OCI-LY1 (cell line): ENCODE measurements around the gene KRTCAP3.

ENCODE experiments used
- H2AFZ ChIP-seq: fragments of 200-600 bp; sonication (generic), shearing (Covaris generic); 2 replicates; pipeline ENCODE4 v1.6.0; 2014; ENCODE audit warnings: antibody characterized with exemption, mild to moderate bottlenecking, low read length
- H3F3A ChIP-seq: fragments of 200-600 bp; sonication (generic), shearing (Covaris generic); 2 replicates; pipeline ENCODE4 v1.6.0; 2014; ENCODE audit warnings: mild to moderate bottlenecking, antibody characterized with exemption, low read length, moderate library complexity; ENCODE audit not compliant: insufficient read depth
- H3K27ac ChIP-seq: fragments of 200-600 bp; sonication (generic); 2 replicates; pipeline ENCODE4 v1.5.1; 2014; ENCODE audit warnings: low read length, mixed run types, mild to moderate bottlenecking, low read depth; ENCODE audit not compliant: poor library complexity, severe bottlenecking
- H3K27me3 ChIP-seq: fragments of 200-600 bp; sonication (generic); 2 replicates; pipeline ENCODE4 v1.6.0; 2014; ENCODE audit warnings: antibody characterized with exemption, mild to moderate bottlenecking, low read length, moderate library complexity; ENCODE audit not compliant: insufficient read depth
- H3K36me3 ChIP-seq: fragments of 200-600 bp; sonication (generic); 2 replicates; pipeline ENCODE4 v1.6.1; 2014; ENCODE audit warnings: mild to moderate bottlenecking, antibody characterized with exemption, low read length, moderate library complexity, mixed read lengths; ENCODE audit not compliant: insufficient read depth
- H3K4me1 ChIP-seq: fragments of 200-600 bp; sonication (generic); 2 replicates; pipeline ENCODE4 v1.5.1; 2014; ENCODE audit warnings: mild to moderate bottlenecking, low read length, moderate library complexity; ENCODE audit not compliant: insufficient read depth, severe bottlenecking
- H3K4me2 ChIP-seq: fragments of 200-600 bp; sonication (generic), shearing (Covaris generic); 2 replicates; pipeline ENCODE4 v1.6.1; 2014; ENCODE audit warnings: low read length
- H3K4me3 ChIP-seq: fragments of 200-600 bp; sonication (generic); 2 replicates; pipeline ENCODE4 v1.5.1; 2014; ENCODE audit warnings: low read length, low read depth, mild to moderate bottlenecking, mixed read lengths; ENCODE audit not compliant: poor library complexity, severe bottlenecking
- H3K79me2 ChIP-seq: fragments of 200-600 bp; shearing (Covaris generic); 2 replicates; pipeline ENCODE4 v1.6.1; 2016; ENCODE audit warnings: mixed run types, low read length, mixed read lengths; ENCODE audit not compliant: insufficient read depth
- H3K9ac ChIP-seq: fragments of 200-600 bp; sonication (generic), shearing (Covaris generic); 2 replicates; pipeline ENCODE4 v1.6.1; 2014; ENCODE audit warnings: mild to moderate bottlenecking, low read length, mixed read lengths
- H3K9me2 ChIP-seq: fragments of 200-600 bp; sonication (generic), shearing (Covaris generic); 2 replicates; pipeline ENCODE4 v1.6.1; 2014; ENCODE audit warnings: low read depth, mild to moderate bottlenecking, low read length, mixed read lengths
- H3K9me3 ChIP-seq: fragments of 200-600 bp; shearing (Covaris generic); 2 replicates; pipeline ENCODE4 v1.6.1; 2014; ENCODE audit warnings: low read length, mixed read lengths
- H4K20me1 ChIP-seq: fragments of 200-600 bp; sonication (generic), shearing (Covaris generic); 2 replicates; pipeline ENCODE4 v1.6.0; 2016; ENCODE audit warnings: mild to moderate bottlenecking, low read length; ENCODE audit not compliant: insufficient read depth
- CTCF ChIP-seq: fragments of 200-600 bp; sonication (generic), shearing (Covaris generic); IDR thresholded peaks from 2 replicates; pipeline ENCODE4 v1.5.1; 2017; ENCODE audit warnings: mild to moderate bottlenecking, antibody characterized with exemption, low read length, moderate library complexity, mixed read lengths
- EZH2 ChIP-seq: fragments of 200-600 bp; sonication (generic), shearing (Covaris generic); IDR thresholded peaks from 2 replicates; pipeline ENCODE4 v1.8.0; 2017; ENCODE audit warnings: borderline replicate concordance, mixed run types, mild to moderate bottlenecking, antibody characterized with exemption, low read length, moderate library complexity, mixed read lengths

The KRTCAP3 gene

GRCh38 chr2:27489498-27490397 lies 47.6 kb downstream of the KRTCAP3 start, which contains the start of gene IFT172:
IFT172 (minus strand) TSS chr2:27489743; CDS start chr2:27489653, 90 bp downstream.
- Histone ChIP-seq H4K20me1 (no peaks in the 10 kb centered on the region), H3K27ac (no peak within 1 kb of the TSS), H3F3A (no peaks in the 10 kb centered on the region), H2AFZ (0 out of 2 replicates have a peak within 1 kb of the TSS, but pooled peaks have one; percentile 14), H3K9me2 (no peaks in the 10 kb centered on the region), H3K27me3 (no peaks in the 10 kb centered on the region), H3K9me3 (no peaks in the 10 kb centered on the region), H3K4me3 (peak within 1 kb of the TSS; percentile 63), H3K36me3 (no peaks in the 10 kb centered on the region), H3K79me2 (no peaks in the 10 kb centered on the region), H3K4me2 (peak within 1 kb of the TSS; percentile 81), H3K4me1 (peaks cover 27% of the 10 kb centered on the region), H3K9ac (peak within 1 kb of the TSS; percentile 49)
- TF ChIP-seq EZH2, result no peak
- no peak for TF ChIP-seq CTCF

GRCh38 chr2:27492557-27492956 lies 50.4 kb downstream of the KRTCAP3 start:
- Histone ChIP-seq H3K4me3 (no peak overlapping the region), H3K4me1 (peaks cover 17% of the 10 kb centered on the region), H4K20me1 (no peaks in the 10 kb centered on the region), H3K4me2 (no peak overlapping the region), H3K9me2 (no peaks in the 10 kb centered on the region), H3K9me3 (no peaks in the 10 kb centered on the region), H3K27me3 (no peaks in the 10 kb centered on the region; the same call in 1 of the 2 replicates), H3K9ac (no peak overlapping the region), H3K27ac (no peak overlapping the region), H2AFZ (no peak overlapping the region), H3F3A (no peaks in the 10 kb centered on the region), H3K36me3 (no peaks in the 10 kb centered on the region), H3K79me2 (no peaks in the 10 kb centered on the region)
- TF ChIP-seq CTCF (no peak), EZH2 (no peak)

GRCh38 chr2:27493948-27494283 lies 51.7 kb downstream of the KRTCAP3 start:
- TF ChIP-seq EZH2 (no peak), CTCF (no peak)
- H3K79me2 ChIP-seq, result no peaks in the 10 kb centered on the region
- H3K9ac ChIP-seq, result no peak overlapping the region
- no peaks in the 10 kb centered on the region for H3K36me3 ChIP-seq
- H2AFZ ChIP-seq, result no peak overlapping the region
- no peaks in the 10 kb centered on the region for H3K9me2 ChIP-seq
- no peaks in the 10 kb centered on the region for H4K20me1 ChIP-seq
- H3F3A ChIP-seq, result no peaks in the 10 kb centered on the region
- no peak overlapping the region for H3K4me2 ChIP-seq
- no peak overlapping the region for H3K4me3 ChIP-seq
- no peaks in the 10 kb centered on the region for H3K9me3 ChIP-seq
- H3K4me1 ChIP-seq, result peaks cover 11% of the 10 kb centered on the region
- peaks cover 2% of the 10 kb centered on the region; the same call in 1 of the 2 replicates for H3K27me3 ChIP-seq
- no peak overlapping the region for H3K27ac ChIP-seq
